ENCODE results near the gene PDE8B.

The PDE8B gene

DNA sequence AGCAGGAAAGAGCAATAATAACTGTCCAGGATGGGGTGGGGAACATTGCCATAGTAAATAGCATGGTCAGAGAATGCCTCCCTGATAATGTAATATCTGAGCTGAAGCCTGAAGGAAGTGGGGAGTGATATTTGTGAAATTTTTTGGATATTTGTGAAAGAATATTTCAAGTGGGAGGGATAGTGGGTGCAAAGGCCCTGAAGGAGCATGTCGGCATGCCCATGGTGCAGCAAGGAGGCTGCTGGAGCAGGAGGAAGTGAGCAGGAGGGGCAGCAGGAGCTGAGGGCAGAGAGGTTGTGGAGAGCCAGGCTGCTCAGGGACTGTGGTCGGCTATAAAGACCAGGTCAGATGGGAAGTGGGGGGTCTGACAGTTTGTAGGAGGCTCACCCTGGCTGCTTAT lies 21.1 kb upstream of the PDE8B start:
- ATAC-seq = no peak
- TF ChIP-seq TOX (CRISPR knock-in tag; IDR thresholded peaks at IDR 0.05; ENCODE audit: borderline replicate concordance) (no peak), ZC3H10 (CRISPR knock-in tag; IDR thresholded peaks at IDR 0.05) (no peak), TCF4 (CRISPR knock-in tag; IDR thresholded peaks at IDR 0.05; ENCODE audit: borderline replicate concordance) (no peak), ESRRG (CRISPR knock-in tag; IDR thresholded peaks at IDR 0.05) (no peak), ARNTL (CRISPR knock-in tag; IDR thresholded peaks at IDR 0.05; ENCODE audit: borderline replicate concordance, low read depth) (no peak), OSR1 (CRISPR knock-in tag; IDR thresholded peaks at IDR 0.05) (no peak), ZFP3 (CRISPR knock-in tag; IDR thresholded peaks at IDR 0.05) (no peak), GLIS3 (CRISPR knock-in tag; IDR thresholded peaks at IDR 0.05) (no peak), ZFP30 (CRISPR knock-in tag; IDR thresholded peaks at IDR 0.05) (no peak), PPARA (CRISPR knock-in tag; IDR thresholded peaks at IDR 0.05; ENCODE audit: borderline replicate concordance) (no peak), ZNF8 (CRISPR knock-in tag; IDR thresholded peaks at IDR 0.05) (no peak), SNAI2 (CRISPR knock-in tag; IDR thresholded peaks at IDR 0.05) (no peak), RARB (CRISPR knock-in tag; IDR thresholded peaks at IDR 0.05) (no peak), CSDC2 (CRISPR knock-in tag; IDR thresholded peaks at IDR 0.05) (no peak), ISL1 (CRISPR knock-in tag; IDR thresholded peaks at IDR 0.05) (no peak)
- TF ChIP-seq, protein P1, sequence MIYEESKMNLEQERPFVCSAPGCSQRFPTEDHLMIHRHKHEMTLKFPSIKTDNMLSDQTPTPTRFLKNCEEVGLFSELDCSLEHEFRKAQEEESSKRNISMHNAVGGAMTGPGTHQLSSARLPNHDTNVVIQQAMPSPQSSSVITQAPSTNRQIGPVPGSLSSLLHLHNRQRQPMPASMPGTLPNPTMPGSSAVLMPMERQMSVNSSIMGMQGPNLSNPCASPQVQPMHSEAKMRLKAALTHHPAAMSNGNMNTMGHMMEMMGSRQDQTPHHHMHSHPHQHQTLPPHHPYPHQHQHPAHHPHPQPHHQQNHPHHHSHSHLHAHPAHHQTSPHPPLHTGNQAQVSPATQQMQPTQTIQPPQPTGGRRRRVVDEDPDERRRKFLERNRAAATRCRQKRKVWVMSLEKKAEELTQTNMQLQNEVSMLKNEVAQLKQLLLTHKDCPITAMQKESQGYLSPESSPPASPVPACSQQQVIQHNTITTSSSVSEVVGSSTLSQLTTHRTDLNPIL (CRISPR knock-in tag; IDR thresholded peaks at IDR 0.05; ENCODE audit: low read depth) = no peak
- TF ChIP-seq, protein P2, sequence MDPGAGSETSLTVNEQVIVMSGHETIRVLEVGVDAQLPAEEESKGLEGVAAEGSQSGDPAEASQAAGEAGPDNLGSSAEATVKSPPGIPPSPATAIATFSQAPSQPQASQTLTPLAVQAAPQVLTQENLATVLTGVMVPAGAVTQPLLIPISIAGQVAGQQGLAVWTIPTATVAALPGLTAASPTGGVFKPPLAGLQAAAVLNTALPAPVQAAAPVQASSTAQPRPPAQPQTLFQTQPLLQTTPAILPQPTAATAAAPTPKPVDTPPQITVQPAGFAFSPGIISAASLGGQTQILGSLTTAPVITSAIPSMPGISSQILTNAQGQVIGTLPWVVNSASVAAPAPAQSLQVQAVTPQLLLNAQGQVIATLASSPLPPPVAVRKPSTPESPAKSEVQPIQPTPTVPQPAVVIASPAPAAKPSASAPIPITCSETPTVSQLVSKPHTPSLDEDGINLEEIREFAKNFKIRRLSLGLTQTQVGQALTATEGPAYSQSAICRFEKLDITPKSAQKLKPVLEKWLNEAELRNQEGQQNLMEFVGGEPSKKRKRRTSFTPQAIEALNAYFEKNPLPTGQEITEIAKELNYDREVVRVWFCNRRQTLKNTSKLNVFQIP (CRISPR knock-in tag; IDR thresholded peaks at IDR 0.05; ENCODE audit: borderline replicate concordance, low read depth) = no peak
- TF ChIP-seq, protein P3, sequence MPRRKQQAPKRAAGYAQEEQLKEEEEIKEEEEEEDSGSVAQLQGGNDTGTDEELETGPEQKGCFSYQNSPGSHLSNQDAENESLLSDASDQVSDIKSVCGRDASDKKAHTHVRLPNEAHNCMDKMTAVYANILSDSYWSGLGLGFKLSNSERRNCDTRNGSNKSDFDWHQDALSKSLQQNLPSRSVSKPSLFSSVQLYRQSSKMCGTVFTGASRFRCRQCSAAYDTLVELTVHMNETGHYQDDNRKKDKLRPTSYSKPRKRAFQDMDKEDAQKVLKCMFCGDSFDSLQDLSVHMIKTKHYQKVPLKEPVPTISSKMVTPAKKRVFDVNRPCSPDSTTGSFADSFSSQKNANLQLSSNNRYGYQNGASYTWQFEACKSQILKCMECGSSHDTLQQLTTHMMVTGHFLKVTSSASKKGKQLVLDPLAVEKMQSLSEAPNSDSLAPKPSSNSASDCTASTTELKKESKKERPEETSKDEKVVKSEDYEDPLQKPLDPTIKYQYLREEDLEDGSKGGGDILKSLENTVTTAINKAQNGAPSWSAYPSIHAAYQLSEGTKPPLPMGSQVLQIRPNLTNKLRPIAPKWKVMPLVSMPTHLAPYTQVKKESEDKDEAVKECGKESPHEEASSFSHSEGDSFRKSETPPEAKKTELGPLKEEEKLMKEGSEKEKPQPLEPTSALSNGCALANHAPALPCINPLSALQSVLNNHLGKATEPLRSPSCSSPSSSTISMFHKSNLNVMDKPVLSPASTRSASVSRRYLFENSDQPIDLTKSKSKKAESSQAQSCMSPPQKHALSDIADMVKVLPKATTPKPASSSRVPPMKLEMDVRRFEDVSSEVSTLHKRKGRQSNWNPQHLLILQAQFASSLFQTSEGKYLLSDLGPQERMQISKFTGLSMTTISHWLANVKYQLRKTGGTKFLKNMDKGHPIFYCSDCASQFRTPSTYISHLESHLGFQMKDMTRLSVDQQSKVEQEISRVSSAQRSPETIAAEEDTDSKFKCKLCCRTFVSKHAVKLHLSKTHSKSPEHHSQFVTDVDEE (CRISPR knock-in tag; IDR thresholded peaks at IDR 0.05) = no peak
- TF ChIP-seq, protein P4, sequence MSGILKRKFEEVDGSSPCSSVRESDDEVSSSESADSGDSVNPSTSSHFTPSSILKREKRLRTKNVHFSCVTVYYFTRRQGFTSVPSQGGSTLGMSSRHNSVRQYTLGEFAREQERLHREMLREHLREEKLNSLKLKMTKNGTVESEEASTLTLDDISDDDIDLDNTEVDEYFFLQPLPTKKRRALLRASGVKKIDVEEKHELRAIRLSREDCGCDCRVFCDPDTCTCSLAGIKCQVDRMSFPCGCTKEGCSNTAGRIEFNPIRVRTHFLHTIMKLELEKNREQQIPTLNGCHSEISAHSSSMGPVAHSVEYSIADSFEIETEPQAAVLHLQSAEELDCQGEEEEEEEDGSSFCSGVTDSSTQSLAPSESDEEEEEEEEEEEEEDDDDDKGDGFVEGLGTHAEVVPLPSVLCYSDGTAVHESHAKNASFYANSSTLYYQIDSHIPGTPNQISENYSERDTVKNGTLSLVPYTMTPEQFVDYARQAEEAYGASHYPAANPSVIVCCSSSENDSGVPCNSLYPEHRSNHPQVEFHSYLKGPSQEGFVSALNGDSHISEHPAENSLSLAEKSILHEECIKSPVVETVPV (CRISPR knock-in tag; IDR thresholded peaks at IDR 0.05) = no peak
- TF ChIP-seq, protein P5, sequence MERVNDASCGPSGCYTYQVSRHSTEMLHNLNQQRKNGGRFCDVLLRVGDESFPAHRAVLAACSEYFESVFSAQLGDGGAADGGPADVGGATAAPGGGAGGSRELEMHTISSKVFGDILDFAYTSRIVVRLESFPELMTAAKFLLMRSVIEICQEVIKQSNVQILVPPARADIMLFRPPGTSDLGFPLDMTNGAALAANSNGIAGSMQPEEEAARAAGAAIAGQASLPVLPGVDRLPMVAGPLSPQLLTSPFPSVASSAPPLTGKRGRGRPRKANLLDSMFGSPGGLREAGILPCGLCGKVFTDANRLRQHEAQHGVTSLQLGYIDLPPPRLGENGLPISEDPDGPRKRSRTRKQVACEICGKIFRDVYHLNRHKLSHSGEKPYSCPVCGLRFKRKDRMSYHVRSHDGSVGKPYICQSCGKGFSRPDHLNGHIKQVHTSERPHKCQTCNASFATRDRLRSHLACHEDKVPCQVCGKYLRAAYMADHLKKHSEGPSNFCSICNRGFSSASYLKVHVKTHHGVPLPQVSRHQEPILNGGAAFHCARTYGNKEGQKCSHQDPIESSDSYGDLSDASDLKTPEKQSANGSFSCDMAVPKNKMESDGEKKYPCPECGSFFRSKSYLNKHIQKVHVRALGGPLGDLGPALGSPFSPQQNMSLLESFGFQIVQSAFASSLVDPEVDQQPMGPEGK (CRISPR knock-in tag; IDR thresholded peaks at IDR 0.05; ENCODE audit: borderline replicate concordance) = no peak

DNA sequence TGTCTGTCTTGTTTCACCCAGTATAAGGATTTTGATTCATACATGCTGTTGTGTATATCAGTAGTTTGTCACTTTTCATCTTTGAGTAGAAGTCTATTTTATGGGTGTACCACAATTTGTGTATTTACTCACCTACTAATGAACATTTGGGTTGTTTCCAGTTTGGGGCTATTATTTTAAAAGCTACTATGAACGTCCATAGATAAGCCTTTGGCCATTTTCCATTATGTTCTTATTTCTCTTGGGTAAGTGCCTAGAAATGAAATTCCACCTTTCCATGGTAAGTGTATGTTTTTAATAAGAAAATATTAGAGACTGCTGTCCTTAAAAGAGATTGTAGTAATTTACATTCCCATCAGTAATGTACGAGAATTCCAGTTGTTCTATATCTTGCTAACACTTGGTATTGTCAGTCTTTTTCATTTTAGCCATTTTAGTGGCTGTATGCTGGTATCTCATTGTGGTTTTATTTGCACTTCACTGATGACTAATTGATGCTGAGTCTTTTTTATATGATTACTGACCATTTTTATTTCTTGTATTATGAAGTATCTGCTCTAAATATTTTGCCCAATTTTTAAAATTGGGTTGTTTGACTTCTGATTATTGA lies 17.9 kb upstream of the PDE8B start:
- TF ChIP-seq ISL1 (CRISPR knock-in tag; IDR thresholded peaks at IDR 0.05) (peak; percentile 20; the same call in 1 of the 2 replicates), OSR1 (CRISPR knock-in tag; IDR thresholded peaks at IDR 0.05) (no peak)
- TF ChIP-seq, protein P3 (CRISPR knock-in tag; IDR thresholded peaks at IDR 0.05) = no peak
- TF ChIP-seq, protein P1 (CRISPR knock-in tag; IDR thresholded peaks at IDR 0.05; ENCODE audit: low read depth) = no peak
- ATAC-seq = no peak
